Spleen (tissue), 11 donors: Measurements from ENCODE around the gene SLC8A1. TPM values are rescaled to one million over a fixed set of nuclear protein-coding genes. Genes with fewer than 3 reads are reported as not detected.
A peak's percentile ranks its signal among the peaks of the same experiment; 100 is the strongest.

Source experiments
- DNase-seq: peaks from one replicate; pipeline ENCODE4 v3.0.0-alpha.2; 2020
- H3K27ac ChIP-seq, 8 donors: fragments of 200-600 bp; sonication (generic) in 7 of 8; 1 replicate in 4 of 8; 2 replicates in 4 of 8; pipeline versions ENCODE4 v1.5.0 to v1.8.0; 2016 to 2021; ENCODE audit warnings: inconsistent platforms in 4 of 8, mild to moderate bottlenecking in 4 of 8, moderate library complexity in 1 of 8
- H3K27me3 ChIP-seq, 7 donors: fragments of 200-600 bp; sonication (generic) in 6 of 7; replicated peaks in 1 of 7; 1 replicate in 4 of 7; 2 replicates in 3 of 7; pipeline versions ENCODE4 v1.5.0 to v1.8.0; 2016 to 2021; ENCODE audit warnings: inconsistent platforms in 3 of 7, mild to moderate bottlenecking in 1 of 7
- H3K36me3 ChIP-seq, 6 donors: fragments of 200-600 bp; sonication (generic) in 5 of 6; 1 replicate in 4 of 6; 2 replicates in 2 of 6; pipeline versions ENCODE4 v1.5.0 to v1.8.0; 2016 to 2021; ENCODE audit warnings: inconsistent platforms in 2 of 6
- H3K4me1 ChIP-seq, 6 donors: fragments of 200-600 bp; sonication (generic) in 5 of 6; 1 replicate in 3 of 6; 2 replicates in 3 of 6; pipeline versions ENCODE4 v1.5.0 to v1.8.0; 2016 to 2021; ENCODE audit warnings: inconsistent platforms in 3 of 6
- H3K4me3 ChIP-seq, 8 donors: fragments of 200-600 bp; sonication (generic) in 7 of 8; 1 replicate in 4 of 8; 2 replicates in 4 of 8; pipeline versions ENCODE4 v1.5.0 to v1.8.0; 2016 to 2021; ENCODE audit warnings: inconsistent platforms in 4 of 8, mild to moderate bottlenecking in 4 of 8, moderate library complexity in 2 of 8
- H3K9me3 ChIP-seq, 8 donors: fragments of 200-600 bp; sonication (generic) in 7 of 8; 1 replicate in 4 of 8; 2 replicates in 4 of 8; pipeline versions ENCODE4 v1.5.0 to v1.8.0; 2016 to 2021; ENCODE audit warnings: inconsistent platforms in 4 of 8
- CTCF ChIP-seq, 11 experiments: fragments of 200-600 bp in 7 of 11; fragments of 450-650 bp in 4 of 11; sonication (generic) in 4 of 11; IDR thresholded peaks in 8 of 11; conservative IDR thresholded peaks in 3 of 11; 1 replicate in 7 of 11; 2 replicates in 4 of 11; pipeline versions ENCODE4 v1.4.0 to v1.8.0; 2016 to 2021; ENCODE audit warnings: antibody characterized with exemption in 11 of 11, inconsistent platforms in 4 of 11, mild to moderate bottlenecking in 1 of 11
- POLR2A ChIP-seq, 3 donors: fragments of 450-650 bp; IDR thresholded peaks; one replicate each; pipeline ENCODE4 v1.5.1; 2017; ENCODE audit warnings: antibody characterized with exemption in 3 of 3, mild to moderate bottlenecking in 1 of 3
- POLR2AphosphoS5 ChIP-seq, 3 donors: sonication (generic); formaldehyde crosslinking; IDR thresholded peaks; one replicate each; pipeline ENCODE4 v1.5.1; 2017; ENCODE audit warnings: antibody characterized with exemption in 3 of 3
- WGBS, 5 donors: extraction: QIAGEN DNeasy Blood & Tissue Kit in 3 of 5; methylation state at CpG; one replicate each; pipeline versions ENCODE4 v1.1.5 to v1.1.7; 2013 to 2018; 5-methylcytosine and 5-hydroxymethylcytosine counted together
- intact Hi-C: fragments of 100-400 bp; cut with DNase I; formaldehyde crosslinking; loops from one replicate; pipeline ENCODE4 v1.15.0; 2023; ENCODE audit warnings: low total_unique reads
- polyA plus RNA-seq, 3 donors: library from polyadenylated mRNA; stranded (reverse); fragments of 200-250 nt; gene quantifications; one replicate each; pipeline ENCODE4 v1.2.1, GENCODE V29; 2013
- total RNA-seq, 7 donors: library from RNA; depleted of rRNA in 3 of 7; stranded (reverse); fragments of >200 nt in 3 of 7; fragmentation: NEBNext Ultra II Directional in 4 of 7; extraction: Animal tissue kit (Norgen Biotek cat#: 25700) in 4 of 7; gene quantifications; one replicate each; pipeline versions ENCODE4 v1.1.0 to v1.2.1, GENCODE V29; 2016 to 2021
- donor health status: healthy with polysubstance abuse.
- donor health status: DM: no; HTN: no; CAD: no; lungs with moderate emphysema.
- donor health status: DM: no; HTN: no; CAD: no.
- donor health status: Bipolar disorder and iron deficiency.
- donor health status: healthy.
- donor health status: DM: no; HTN: no; CAD: no.
- donor health status: DM: yes; HTN: yes; CAD: no.

The SLC8A1 gene
- total and polyA plus RNA-seq, 10 donors: 0.36 to 86.0 (median 58.3) TPM

GRCh38 chr2:40346535-40347354, 105.1 kb downstream of the SLC8A1 start:
- intact Hi-C loops: no loop called here
- Histone ChIP-seq H3K27me3 (no peaks in the 10 kb centered on the region), H3K4me1 (peaks cover 0 to 16% (median 0%) of the 10 kb centered on the region in 6 donors), H3K36me3 (no peaks in the 10 kb centered on the region), H3K4me3 (no peak overlapping the region), H3K9me3 (no peaks in the 10 kb centered on the region), H3K27ac (peak overlapping the region in 5 of 8 donors; percentile 30 to 57 (median 47))
- TF ChIP-seq POLR2AphosphoS5 (IDR thresholded peaks at IDR 0.05) (no peak), CTCF (IDR thresholded peaks at IDR 0.05 in 8 of 11, conservative IDR thresholded peaks at IDR 0.05 in 3 of 11) (no peak), POLR2A (IDR thresholded peaks at IDR 0.05) (no peak)
- no peak for DNase-seq
- 69 to 86% (median 83%) methylated on average over 3 of the region's 3 CpGs for WGBS, 5 donors

- Histone ChIP-seq H3K4me1 (peaks cover 0 to 16% (median 0%) of the 10 kb centered on the region in 6 donors), H3K36me3 (no peaks in the 10 kb centered on the region), H3K4me3 (no peak overlapping the region), H3K27me3 (no peaks in the 10 kb centered on the region), H3K27ac (no peak overlapping the region), H3K9me3 (no peaks in the 10 kb centered on the region)
- intact Hi-C loops: no loop called here
- TF ChIP-seq CTCF (IDR thresholded peaks at IDR 0.05 in 8 of 11, conservative IDR thresholded peaks at IDR 0.05 in 3 of 11) (no peak), POLR2A (IDR thresholded peaks at IDR 0.05) (no peak), POLR2AphosphoS5 (IDR thresholded peaks at IDR 0.05) (no peak)
- WGBS, 5 donors: 75 to 94% (median 83%) methylated on average over 1 of the region's 1 CpG
- no peak for DNase-seq
Observed at GRCh38 chr2:40344364-40344763, 107.5 kb downstream of the SLC8A1 start.

GRCh38 chr2:40343902-40344301, 108.0 kb downstream of the SLC8A1 start:
- DNase-seq: no peak
- no peak for TF ChIP-seq CTCF (IDR thresholded peaks at IDR 0.05 in 8 of 11, conservative IDR thresholded peaks at IDR 0.05 in 3 of 11)
- TF ChIP-seq POLR2A (IDR thresholded peaks at IDR 0.05): no peak
- TF ChIP-seq POLR2AphosphoS5 (IDR thresholded peaks at IDR 0.05): no peak
- 67 to 80% (median 76%) methylated on average over 2 of the region's 2 CpGs for WGBS, 5 donors
- no peak overlapping the region for H3K27ac ChIP-seq
- no peaks in the 10 kb centered on the region for H3K9me3 ChIP-seq
- no peaks in the 10 kb centered on the region for H3K36me3 ChIP-seq
- H3K4me3 ChIP-seq: no peak overlapping the region
- H3K27me3 ChIP-seq: no peaks in the 10 kb centered on the region
- intact Hi-C loops: no loop called here
- H3K4me1 ChIP-seq: peaks cover 0 to 16% (median 0%) of the 10 kb centered on the region in 6 donors

GRCh38 chr2:40341198-40341597, 110.7 kb downstream of the SLC8A1 start:
- no peaks in the 10 kb centered on the region for H3K4me1 ChIP-seq
- H3K4me3 ChIP-seq: no peak overlapping the region
- H3K27me3 ChIP-seq: no peaks in the 10 kb centered on the region
- 93 to 100% (median 98%) methylated on average over 1 of the region's 1 CpG for WGBS, 5 donors
- no peak for TF ChIP-seq POLR2A (IDR thresholded peaks at IDR 0.05)
- TF ChIP-seq POLR2AphosphoS5 (IDR thresholded peaks at IDR 0.05): no peak
- TF ChIP-seq CTCF (IDR thresholded peaks at IDR 0.05 in 8 of 11, conservative IDR thresholded peaks at IDR 0.05 in 3 of 11): no peak
- H3K36me3 ChIP-seq: no peaks in the 10 kb centered on the region
- intact Hi-C loops: no loop called here
- H3K27ac ChIP-seq: no peak overlapping the region
- DNase-seq: no peak
- no peaks in the 10 kb centered on the region for H3K9me3 ChIP-seq
